ENCODE results near the gene PCSK4. TPM values are rescaled to one million over a fixed set of nuclear protein-coding genes. Genes with fewer than 3 reads are reported as not detected.

The PCSK4 gene
- total and polyA plus RNA-seq, 2 of the 13 experiments (the other 11 are each of a cell fraction or from before 2014, with no cell fraction given) = 2.0 to 2.7 TPM

DNA sequence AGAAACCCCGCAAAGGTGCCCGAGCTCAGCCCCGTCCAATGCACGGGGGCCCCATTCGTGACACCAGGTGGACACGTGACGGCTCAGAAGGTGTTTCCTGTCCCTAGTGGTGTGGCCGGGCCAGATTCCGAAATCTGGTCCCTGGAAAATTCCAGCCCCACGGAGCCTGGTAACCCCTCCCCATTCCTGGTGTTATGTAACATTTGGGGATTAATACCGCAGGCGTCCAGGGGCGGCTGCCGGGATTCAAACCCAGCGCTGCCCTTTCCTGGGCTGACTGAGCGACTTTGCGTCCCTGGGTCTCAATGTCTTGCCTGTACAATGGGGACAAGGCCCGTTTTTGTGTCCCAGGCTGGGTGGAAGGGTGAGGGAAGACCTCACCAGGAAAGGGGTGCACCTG lies 32.7 kb upstream of the PCSK4 start (continued):
- TF ChIP-seq GPN1 (CRISPR knock-in tag; IDR thresholded peaks at IDR 0.05; ENCODE audit: borderline replicate concordance) = no peak
- peak; percentile 78; the same call in 1 of the 2 replicates for TF ChIP-seq KDM1A (CRISPR knock-in tag; IDR thresholded peaks at IDR 0.05)
- TF ChIP-seq POLR2AphosphoS5 (IDR thresholded peaks at IDR 0.05; ENCODE audit: low read depth, low read length) = no peak
- TF ChIP-seq SALL1 (CRISPR knock-in tag; IDR thresholded peaks at IDR 0.05) = peak; percentile 21; the same call in 1 of the 2 replicates
- no peak for TF ChIP-seq AHR (CRISPR knock-in tag; IDR thresholded peaks at IDR 0.05)
- no peak for TF ChIP-seq ZNF333 (CRISPR knock-in tag; IDR thresholded peaks at IDR 0.05; ENCODE audit: borderline replicate concordance)
- TF ChIP-seq, protein P1, sequence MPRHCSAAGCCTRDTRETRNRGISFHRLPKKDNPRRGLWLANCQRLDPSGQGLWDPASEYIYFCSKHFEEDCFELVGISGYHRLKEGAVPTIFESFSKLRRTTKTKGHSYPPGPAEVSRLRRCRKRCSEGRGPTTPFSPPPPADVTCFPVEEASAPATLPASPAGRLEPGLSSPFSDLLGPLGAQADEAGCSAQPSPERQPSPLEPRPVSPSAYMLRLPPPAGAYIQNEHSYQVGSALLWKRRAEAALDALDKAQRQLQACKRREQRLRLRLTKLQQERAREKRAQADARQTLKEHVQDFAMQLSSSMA (CRISPR knock-in tag; IDR thresholded peaks at IDR 0.05) = no peak
- no peak for TF ChIP-seq ZNF558 (CRISPR knock-in tag; IDR thresholded peaks at IDR 0.05; ENCODE audit: borderline replicate concordance)
- no peak for TF ChIP-seq GZF1 (CRISPR knock-in tag; IDR thresholded peaks at IDR 0.05)
- no peak for TF ChIP-seq RARG (CRISPR knock-in tag; IDR thresholded peaks at IDR 0.05; ENCODE audit: low read depth)
- TF ChIP-seq, protein P2, sequence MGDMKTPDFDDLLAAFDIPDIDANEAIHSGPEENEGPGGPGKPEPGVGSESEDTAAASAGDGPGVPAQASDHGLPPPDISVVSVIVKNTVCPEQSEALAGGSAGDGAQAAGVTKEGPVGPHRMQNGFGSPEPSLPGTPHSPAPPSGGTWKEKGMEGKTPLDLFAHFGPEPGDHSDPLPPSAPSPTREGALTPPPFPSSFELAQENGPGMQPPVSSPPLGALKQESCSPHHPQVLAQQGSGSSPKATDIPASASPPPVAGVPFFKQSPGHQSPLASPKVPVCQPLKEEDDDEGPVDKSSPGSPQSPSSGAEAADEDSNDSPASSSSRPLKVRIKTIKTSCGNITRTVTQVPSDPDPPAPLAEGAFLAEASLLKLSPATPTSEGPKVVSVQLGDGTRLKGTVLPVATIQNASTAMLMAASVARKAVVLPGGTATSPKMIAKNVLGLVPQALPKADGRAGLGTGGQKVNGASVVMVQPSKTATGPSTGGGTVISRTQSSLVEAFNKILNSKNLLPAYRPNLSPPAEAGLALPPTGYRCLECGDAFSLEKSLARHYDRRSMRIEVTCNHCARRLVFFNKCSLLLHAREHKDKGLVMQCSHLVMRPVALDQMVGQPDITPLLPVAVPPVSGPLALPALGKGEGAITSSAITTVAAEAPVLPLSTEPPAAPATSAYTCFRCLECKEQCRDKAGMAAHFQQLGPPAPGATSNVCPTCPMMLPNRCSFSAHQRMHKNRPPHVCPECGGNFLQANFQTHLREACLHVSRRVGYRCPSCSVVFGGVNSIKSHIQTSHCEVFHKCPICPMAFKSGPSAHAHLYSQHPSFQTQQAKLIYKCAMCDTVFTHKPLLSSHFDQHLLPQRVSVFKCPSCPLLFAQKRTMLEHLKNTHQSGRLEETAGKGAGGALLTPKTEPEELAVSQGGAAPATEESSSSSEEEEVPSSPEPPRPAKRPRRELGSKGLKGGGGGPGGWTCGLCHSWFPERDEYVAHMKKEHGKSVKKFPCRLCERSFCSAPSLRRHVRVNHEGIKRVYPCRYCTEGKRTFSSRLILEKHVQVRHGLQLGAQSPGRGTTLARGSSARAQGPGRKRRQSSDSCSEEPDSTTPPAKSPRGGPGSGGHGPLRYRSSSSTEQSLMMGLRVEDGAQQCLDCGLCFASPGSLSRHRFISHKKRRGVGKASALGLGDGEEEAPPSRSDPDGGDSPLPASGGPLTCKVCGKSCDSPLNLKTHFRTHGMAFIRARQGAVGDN (CRISPR knock-in tag; IDR thresholded peaks at IDR 0.05) = no peak
- no peak for TF ChIP-seq ZXDC (CRISPR knock-in tag; IDR thresholded peaks at IDR 0.05)
- TF ChIP-seq TEAD3 (CRISPR knock-in tag; optimal IDR thresholded peaks at IDR 0.05; ENCODE audit: borderline replicate concordance) = no peak
- TF ChIP-seq NFATC3 (CRISPR knock-in tag; IDR thresholded peaks at IDR 0.05) = no peak
- 0 out of 2 replicates have a peak, but pooled peaks have one; percentile 44 for TF ChIP-seq ZNF3 (CRISPR knock-in tag; IDR thresholded peaks at IDR 0.05)
- TF ChIP-seq XBP1 (CRISPR knock-in tag; IDR thresholded peaks at IDR 0.05) = no peak
- no peak for TF ChIP-seq TERF1 (CRISPR knock-in tag; IDR thresholded peaks at IDR 0.05)
- TF ChIP-seq MAX (IDR thresholded peaks at IDR 0.05) = no peak
- TF ChIP-seq MTA3 (CRISPR knock-in tag; IDR thresholded peaks at IDR 0.05) = no peak
- no peak for TF ChIP-seq CBFB (CRISPR knock-in tag; IDR thresholded peaks at IDR 0.05)
- no peak for TF ChIP-seq ZIK1 (CRISPR knock-in tag; IDR thresholded peaks at IDR 0.05; ENCODE audit: borderline replicate concordance, low read depth)
- TF ChIP-seq FOXJ3 (CRISPR knock-in tag; IDR thresholded peaks at IDR 0.05; ENCODE audit: borderline replicate concordance) = no peak
- no peak for TF ChIP-seq ZNF672 (CRISPR knock-in tag; IDR thresholded peaks at IDR 0.05)
- no peak for TF ChIP-seq KLF13 (CRISPR knock-in tag; IDR thresholded peaks at IDR 0.05)

Measured in HepG2 (cell line).